Kidney epithelial cell (primary cell): ENCODE results near the gene ETV6. TPM values are rescaled to one million over a fixed set of nuclear protein-coding genes. Genes with fewer than 3 reads are reported as not detected.
"Not testable (repeated sequence)": the region's sequence is repeated elsewhere in the genome, so short reads cannot be mapped to it uniquely, and the experiment has no call there.

ENCODE experiments used
- DNase-seq: peaks from one replicate; pipeline ENCODE4 v3.0.0-alpha.2; 2010; ENCODE audit warnings: low read depth
- H3K27me3 ChIP-seq: 2 replicates; pipeline ENCODE4 v1.6.0; 2011; ENCODE audit warnings: low read length; ENCODE audit not compliant: control insufficient read depth, insufficient read depth
- H3K36me3 ChIP-seq: 2 replicates; pipeline ENCODE4 v1.5.1; 2011; ENCODE audit warnings: low read length; ENCODE audit not compliant: control insufficient read depth, insufficient read depth
- H3K4me3 ChIP-seq: 2 replicates; pipeline ENCODE4 v1.5.1; 2011; ENCODE audit warnings: low read depth, mild to moderate bottlenecking, control low read depth, low read length
- total RNA-seq: library from RNA; depleted of rRNA; stranded (reverse); fragments of >200 nt; gene quantifications from 2 replicates; pipeline ENCODE4 v1.2.3, GENCODE V29; 2015
- TF ChIP-seq, protein P1 (sequence below): IDR thresholded peaks from 2 replicates; pipeline ENCODE4 v1.5.1; 2011; ENCODE audit warnings: mild to moderate bottlenecking, moderate library complexity, low read length, control low read depth, inconsistent platforms; ENCODE audit not compliant: insufficient read depth, poor library complexity, severe bottlenecking

ETV6 gene
- total RNA-seq, 1 donor from 2014 or later: 17.6 TPM

DNA sequence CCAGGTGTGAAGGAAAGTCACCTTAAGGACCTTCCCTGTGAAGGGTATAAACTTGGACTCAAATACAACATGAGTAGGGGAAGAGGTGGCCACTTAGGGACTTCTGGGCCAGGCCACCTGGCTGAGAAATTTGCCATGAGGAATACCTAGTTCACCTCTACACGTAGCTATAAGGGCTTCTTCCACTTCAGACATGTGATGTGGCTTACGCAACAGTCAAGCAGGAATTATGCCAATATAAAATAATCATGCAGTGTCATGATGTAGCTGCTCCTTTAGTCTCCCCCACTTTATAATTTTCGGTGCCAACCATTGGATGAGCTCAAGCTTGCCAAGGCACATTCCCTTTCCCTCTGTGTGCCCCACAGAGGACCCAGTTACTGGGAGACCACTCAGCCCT, 254.7 kb downstream of the ETV6 start:
- TF ChIP-seq, protein P1, sequence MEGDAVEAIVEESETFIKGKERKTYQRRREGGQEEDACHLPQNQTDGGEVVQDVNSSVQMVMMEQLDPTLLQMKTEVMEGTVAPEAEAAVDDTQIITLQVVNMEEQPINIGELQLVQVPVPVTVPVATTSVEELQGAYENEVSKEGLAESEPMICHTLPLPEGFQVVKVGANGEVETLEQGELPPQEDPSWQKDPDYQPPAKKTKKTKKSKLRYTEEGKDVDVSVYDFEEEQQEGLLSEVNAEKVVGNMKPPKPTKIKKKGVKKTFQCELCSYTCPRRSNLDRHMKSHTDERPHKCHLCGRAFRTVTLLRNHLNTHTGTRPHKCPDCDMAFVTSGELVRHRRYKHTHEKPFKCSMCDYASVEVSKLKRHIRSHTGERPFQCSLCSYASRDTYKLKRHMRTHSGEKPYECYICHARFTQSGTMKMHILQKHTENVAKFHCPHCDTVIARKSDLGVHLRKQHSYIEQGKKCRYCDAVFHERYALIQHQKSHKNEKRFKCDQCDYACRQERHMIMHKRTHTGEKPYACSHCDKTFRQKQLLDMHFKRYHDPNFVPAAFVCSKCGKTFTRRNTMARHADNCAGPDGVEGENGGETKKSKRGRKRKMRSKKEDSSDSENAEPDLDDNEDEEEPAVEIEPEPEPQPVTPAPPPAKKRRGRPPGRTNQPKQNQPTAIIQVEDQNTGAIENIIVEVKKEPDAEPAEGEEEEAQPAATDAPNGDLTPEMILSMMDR: no peak
- no peak overlapping the region for H3K4me3 ChIP-seq
- no peaks in the 10 kb centered on the region for H3K36me3 ChIP-seq
- no peak for DNase-seq
- no peaks in the 10 kb centered on the region for H3K27me3 ChIP-seq

GRCh38 chr12:11905534-11905933, 256.1 kb downstream of the ETV6 start:
- H3K27me3 ChIP-seq: no peaks in the 10 kb centered on the region
- TF ChIP-seq, protein P1: no peak
- no peaks in the 10 kb centered on the region for H3K36me3 ChIP-seq
- DNase-seq: no peak
- H3K4me3 ChIP-seq: no peak overlapping the region

DNA sequence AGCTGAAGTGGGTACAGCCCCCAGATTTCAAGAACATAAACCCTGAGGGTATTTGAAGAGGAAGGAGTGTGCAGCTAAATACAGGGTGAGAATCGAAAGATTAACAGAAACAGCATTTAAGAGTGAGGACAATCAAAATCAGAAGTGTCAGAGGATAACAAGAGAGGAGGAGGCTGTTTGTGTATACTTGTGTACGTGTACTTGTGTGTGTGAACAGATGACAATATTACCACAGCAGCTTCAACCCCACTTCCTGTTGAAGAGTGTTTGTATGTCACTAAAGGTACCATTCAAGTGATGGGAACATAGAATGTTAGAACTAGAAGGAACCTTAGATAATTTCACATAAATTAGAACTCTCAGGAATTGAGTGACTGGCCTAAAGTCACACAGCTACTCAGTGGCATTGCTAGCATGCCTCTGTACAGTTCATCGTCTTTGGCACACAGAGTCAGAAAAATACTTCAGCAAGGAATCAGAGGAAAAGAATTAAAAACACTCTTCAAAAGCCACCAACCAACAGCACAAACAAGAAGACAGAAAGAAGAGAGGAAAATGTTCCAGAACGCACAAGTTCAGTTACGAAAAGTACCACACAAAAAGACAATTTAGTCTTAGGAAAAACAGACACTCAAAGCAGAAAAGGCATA, 256.9 kb downstream of the ETV6 start:
- TF ChIP-seq, protein P1: no peak
- Histone ChIP-seq H3K27me3 (no peaks in the 10 kb centered on the region), H3K4me3 (no peak overlapping the region), H3K36me3 (no peaks in the 10 kb centered on the region)
- no peak for DNase-seq

DNA sequence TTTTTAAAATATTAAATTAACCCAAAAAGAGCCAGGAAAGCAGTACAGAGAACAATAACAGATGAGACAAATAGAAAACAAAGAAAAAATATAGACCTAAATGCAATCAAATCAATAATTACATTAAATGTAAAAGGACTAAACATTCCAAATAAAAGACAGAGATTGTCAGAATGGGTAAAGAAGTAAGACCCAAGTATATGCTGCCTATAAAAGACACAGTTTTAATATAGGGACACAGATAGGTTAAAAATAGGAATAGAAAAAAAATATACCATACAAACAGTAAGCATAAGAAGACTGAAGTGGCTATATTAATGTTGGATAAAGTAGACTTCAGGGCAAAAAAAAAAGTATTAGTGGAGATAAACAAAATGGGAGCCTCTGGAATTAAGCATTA, 258.2 kb downstream of the ETV6 start:
- H3K36me3 ChIP-seq: no peaks in the 10 kb centered on the region
- DNase-seq: no peak
- TF ChIP-seq, protein P1: no peak
- H3K4me3 ChIP-seq: no peak overlapping the region
- H3K27me3 ChIP-seq: no peaks in the 10 kb centered on the region

DNA sequence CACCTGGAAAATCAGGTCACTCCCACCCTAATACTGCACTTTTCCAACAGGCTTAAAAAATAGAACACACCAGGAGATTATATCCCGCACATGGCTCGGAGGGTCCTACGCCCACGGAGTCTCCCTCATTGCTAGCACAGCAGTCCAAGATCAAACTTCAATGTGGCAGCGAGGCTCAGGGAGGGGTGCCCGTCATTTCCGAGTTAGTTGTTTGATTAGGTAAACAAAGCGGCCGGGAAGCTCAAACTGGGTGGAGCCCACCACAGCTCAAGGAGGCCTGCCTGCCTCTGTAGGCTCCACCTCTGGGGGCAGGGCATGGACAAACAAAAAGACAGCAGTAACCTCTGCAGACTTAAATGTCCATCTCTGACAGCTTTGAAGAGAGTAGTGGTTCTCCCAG, 259.9 kb downstream of the ETV6 start:
- not testable (repeated sequence) for H3K27me3 ChIP-seq, H3K36me3 ChIP-seq, H3K4me3 ChIP-seq, DNase-seq

DNA sequence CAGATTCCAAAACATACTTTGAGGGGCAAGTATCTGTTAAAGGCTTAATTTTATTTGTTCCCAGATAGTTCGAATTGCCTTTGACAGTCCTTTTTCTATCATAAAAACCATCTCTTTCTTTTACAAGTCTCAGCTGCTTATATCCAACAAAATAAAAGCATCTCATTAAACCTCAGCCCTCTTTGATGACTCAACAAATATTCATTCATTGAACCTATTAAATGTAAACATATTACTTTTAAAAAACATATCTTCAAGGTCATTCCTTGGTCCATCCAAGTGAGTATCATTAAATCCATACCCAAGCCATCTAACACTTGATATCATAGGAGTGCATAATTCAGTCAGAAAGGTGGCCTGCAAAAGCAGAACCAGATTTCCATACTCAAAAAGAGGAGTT, 266.6 kb downstream of the ETV6 start:
- TF ChIP-seq, protein P1: no peak
- Histone ChIP-seq H3K27me3 (no peaks in the 10 kb centered on the region), H3K36me3 (no peaks in the 10 kb centered on the region), H3K4me3 (no peak overlapping the region)
- no peak for DNase-seq
